NCI-H345 treated with DMSO at 0.1 percent for 48 hours (cell line): Measurements from ENCODE around the gene IGFL2.
"Not testable (repeated sequence)": the region's sequence is repeated elsewhere in the genome, so short reads cannot be mapped to it uniquely, and the experiment has no call there.

Experiments
- DNase-seq: peaks from one replicate; lab custom pipeline; 2025; ENCODE audit not compliant: unreplicated experiment; lab: John Stamatoyannopoulos, UW

IGFL2 gene

GRCh38 chr19:46147791-46148288 is at the start of gene IGFL2:
TSS of gene IGFL2 (plus strand) at chr19:46148238. CDS start at chr19:46148279, 41 bp downstream.
- no peak for DNase-seq

- no peak for DNase-seq
Observed at GRCh38 chr19:46100344-46100743, 47.7 kb upstream of the IGFL2 start.

- DNase-seq, result no peak
Observed at GRCh38 chr19:46101293-46101692, 46.7 kb upstream of the IGFL2 start.

GRCh38 chr19:46102333-46102732 is 45.7 kb upstream of the IGFL2 start:
- DNase-seq, result not testable (repeated sequence)

DNA sequence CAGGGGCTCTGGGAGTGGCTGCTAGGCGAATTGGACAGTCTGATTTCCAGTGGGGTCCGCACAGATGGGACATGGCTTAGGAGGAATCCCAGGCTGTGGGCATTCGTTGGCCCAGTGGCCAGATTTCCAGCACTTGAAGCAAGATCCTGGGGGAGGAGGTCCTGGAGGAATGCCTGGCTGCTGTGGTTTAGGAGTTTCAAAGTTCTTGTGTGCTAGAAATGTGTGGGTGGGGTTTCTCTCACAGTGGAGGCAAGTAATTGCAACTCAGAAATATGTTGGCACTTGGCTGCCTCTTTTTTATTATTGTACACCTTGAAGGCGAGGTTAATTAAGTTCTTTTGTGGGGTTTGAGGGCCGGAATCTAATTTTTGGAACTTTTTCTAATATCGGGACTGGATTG is 40.7 kb upstream of the IGFL2 start:
- DNase-seq, result no peak

DNA sequence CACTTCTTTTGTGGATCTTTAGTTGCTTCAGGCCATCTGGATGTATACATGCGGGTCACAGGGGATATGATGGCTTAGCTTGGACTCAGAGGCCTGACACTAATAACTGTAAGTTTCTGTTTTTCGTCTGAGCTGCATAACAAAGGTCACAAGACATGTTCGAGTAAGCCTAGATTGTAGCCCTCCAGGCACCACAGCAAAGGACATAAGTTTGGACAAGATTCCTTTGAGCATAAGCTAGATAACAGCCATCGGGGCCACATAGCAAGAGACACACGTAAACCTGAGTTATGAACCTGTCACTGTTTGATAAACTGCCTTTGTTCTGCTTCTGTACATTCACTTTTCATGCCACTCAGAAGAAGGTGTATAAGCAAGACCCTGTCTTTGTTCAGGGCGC is 38.2 kb upstream of the IGFL2 start:
- DNase-seq, result no peak

- no peak for DNase-seq
Observed at GRCh38 chr19:46111376-46111775, 36.7 kb upstream of the IGFL2 start.

DNA sequence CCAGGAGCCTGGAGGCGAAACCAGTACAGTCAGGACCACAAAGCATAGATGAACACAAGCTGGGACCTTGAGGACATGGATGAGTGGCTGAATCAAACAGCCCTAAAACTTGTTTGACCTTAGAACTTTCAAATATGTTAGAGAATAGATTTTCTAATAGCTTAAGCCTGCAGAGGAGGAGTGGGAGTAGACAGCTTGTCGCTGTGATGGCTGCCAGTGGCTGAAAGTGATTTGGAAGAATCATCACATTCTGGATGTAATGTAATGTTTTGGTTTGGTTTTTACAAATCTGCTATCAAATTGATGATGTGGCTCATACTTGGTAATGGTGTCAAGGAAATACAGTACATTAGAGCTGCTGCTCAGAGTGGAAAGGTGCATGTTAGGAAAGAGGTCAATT is 35.5 kb upstream of the IGFL2 start:
- no peak for DNase-seq

GRCh38 chr19:46113726-46114125 is 34.3 kb upstream of the IGFL2 start:
- DNase-seq, result no peak

DNA sequence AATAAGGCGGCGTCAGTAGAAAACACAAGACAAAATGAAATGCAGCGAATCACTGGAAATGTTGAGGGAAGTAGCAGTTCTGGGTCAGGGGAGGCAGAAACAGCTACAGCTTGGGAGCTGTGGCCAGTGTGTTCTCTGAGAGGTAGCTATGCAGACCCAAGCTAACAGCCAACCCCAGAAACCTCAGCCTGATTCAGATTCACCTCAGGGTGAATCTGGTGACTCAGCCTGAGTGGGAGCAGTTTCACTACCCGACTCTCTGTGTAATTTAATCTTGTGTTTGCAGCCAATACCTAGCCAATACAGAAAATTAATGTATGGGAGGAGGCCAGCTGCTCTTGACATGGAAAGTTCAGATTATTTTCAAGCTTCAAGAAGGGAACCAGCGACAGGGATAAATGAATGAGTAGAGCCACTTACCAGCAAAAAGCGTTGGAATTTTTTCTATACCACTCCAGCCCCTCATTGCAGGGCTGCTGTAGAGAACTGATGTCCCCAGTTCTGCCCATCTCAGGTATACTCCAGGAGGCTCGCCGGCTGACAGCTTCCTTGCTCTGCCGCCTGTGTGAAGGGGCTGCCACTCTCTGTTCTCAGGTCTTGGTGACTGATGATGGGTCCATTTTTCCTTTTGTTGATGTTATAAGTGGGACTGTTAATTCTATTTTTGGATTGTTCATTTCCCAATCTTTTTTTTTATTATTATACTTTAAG is 32.5 kb upstream of the IGFL2 start:
- no peak for DNase-seq

GRCh38 chr19:46116121-46116520 is 31.9 kb upstream of the IGFL2 start:
- no peak for DNase-seq

GRCh38 chr19:46118136-46118535 is 29.9 kb upstream of the IGFL2 start:
- DNase-seq, result no peak

DNA sequence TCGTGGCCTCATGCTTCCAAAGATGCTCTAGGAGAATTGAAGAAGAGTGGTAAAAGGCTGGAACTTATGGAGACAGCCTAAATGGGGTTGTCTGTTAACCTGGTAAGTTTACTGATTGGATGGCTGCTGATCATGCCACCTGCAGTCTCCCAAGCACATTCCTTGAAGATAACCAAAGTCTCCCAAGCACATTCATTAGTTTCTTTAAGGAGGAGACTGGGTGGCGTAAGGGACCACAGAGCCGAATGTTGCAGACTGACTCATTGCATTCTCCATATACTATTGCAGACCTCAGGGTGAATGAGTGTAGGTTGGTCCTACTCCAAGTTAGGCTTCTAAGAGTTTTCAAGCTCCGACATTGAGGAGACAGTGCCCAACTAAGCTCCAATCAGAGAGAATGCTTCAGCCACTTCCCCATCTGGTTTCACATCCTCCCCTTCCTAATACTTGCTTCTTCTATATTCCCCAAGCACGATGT is 23.4 kb upstream of the IGFL2 start, which contains the start of gene IGFL3:
Gene IGFL3 (minus strand): TSS at position 51 of the 478 bp plus-strand sequence. CDS start 39 bp downstream, at position 12.
- DNase-seq, result no peak

GRCh38 chr19:46125447-46125846 is 22.6 kb upstream of the IGFL2 start:
- no peak for DNase-seq

DNA sequence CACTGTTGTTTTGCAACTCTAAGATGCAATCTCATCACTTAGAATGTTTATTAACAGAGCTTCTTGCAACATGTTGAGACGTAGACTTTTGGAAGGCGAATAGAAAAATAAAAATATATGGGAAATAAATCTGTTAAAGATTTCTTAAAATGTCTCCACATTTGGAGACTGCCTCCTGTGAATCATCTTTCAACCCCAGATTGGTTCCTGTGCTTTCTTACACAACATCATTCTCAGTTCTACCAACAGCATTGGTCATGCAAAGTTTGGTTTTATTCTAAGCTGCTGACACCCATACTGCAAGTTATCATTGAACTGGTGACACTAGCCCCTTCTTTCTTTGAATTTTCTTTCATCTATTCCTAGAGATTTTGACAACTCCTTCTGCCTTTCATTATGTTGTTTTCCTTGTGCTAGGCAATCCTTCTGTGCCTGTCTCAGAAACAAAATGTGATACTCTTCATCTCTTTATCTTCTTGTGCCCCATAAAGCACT is 21.9 kb upstream of the IGFL2 start:
- DNase-seq, result no peak

DNA sequence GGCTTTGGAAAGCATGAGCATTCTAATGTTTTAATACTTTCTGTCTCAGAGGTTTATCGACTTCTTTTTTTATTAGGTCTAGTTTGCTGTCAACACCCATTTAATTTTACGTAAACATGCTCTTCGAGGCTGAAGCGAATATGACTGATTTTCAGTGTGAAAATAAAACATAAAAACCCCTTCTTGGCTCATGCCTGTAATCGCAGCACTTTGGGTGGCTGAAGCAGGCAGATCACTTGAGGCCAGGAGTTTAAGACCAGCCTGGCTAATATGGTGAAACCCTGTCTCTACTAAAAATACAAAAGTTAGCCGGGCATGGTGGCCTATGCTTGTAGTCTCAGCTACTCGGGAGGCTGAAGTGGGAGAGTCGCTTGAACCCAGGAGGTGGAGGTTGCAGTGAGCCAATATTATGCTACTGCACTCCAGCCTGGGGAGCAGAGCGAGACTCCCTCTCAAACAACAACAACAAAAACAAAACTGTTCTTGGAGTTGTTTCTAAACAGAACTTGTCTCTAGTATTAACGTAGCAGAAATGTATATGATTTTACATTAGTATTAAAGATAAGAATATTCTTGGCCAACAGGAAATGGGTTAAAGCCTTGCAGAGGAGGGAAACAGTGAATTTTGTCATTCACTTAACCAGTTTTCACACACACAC is 16.4 kb upstream of the IGFL2 start:
- DNase-seq, result no peak

DNA sequence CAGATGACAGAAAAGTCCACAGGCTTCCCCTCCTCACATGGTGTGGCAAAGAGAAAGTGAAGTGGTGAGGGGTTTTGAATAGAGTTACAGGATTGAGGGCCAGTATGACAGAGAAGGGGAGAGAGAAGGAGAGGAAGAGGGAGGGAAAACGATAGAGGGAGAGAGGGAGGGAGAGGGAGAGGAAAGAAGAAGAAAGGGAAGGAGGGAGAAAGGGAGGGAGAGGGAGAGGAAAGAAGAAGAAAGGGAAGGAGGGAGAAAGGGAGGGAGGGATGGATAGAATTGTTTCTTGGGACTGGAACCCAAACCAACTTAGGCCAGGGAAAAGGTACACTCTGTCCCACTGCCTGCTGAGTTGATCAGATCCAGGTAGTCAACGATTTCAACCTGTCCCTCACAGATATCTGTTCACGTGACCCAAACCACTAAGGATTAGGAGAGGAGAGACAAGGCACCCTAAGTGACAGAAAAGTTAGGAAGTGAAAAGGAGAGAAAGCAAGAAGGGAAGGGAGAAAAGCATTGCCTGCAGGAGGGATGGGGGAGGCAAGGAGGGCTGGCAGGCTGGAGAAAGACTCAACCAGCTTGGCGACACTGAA is 15.4 kb upstream of the IGFL2 start:
- no peak for DNase-seq

- DNase-seq, result peak; percentile 76
Observed at GRCh38 chr19:46133101-46133627, 14.9 kb upstream of the IGFL2 start.

GRCh38 chr19:46133777-46134241 is 14.2 kb upstream of the IGFL2 start:
- DNase-seq, result no peak

DNA sequence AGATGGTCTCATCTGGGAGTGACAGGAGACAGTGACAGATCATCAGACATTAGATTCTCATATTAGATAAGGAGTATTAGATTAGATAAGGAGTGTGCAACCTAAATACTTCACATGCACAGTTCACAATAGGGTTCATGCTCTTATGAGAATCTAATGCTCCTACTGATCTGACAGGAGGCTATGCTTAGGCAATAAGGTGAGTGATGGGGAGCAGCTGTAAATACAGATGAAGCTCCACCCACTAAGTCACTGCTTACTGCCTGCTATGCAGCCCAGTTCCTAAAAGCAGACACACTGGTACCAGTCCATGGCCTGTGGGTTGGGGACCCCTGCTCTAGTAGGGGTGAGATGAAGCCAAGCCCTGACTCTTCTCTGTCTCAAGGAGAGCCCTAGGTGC is 13.5 kb upstream of the IGFL2 start:
- no peak for DNase-seq

GRCh38 chr19:46137915-46138473 is 10.0 kb upstream of the IGFL2 start:
- no peak for DNase-seq
